Measurements from ENCODE around the gene GMCL2. TPM values are rescaled to one million over a fixed set of nuclear protein-coding genes. Genes with fewer than 3 reads are reported as not detected.

GMCL2 gene
- total RNA-seq, 1 experiment from 2014 or later, result not detected

DNA sequence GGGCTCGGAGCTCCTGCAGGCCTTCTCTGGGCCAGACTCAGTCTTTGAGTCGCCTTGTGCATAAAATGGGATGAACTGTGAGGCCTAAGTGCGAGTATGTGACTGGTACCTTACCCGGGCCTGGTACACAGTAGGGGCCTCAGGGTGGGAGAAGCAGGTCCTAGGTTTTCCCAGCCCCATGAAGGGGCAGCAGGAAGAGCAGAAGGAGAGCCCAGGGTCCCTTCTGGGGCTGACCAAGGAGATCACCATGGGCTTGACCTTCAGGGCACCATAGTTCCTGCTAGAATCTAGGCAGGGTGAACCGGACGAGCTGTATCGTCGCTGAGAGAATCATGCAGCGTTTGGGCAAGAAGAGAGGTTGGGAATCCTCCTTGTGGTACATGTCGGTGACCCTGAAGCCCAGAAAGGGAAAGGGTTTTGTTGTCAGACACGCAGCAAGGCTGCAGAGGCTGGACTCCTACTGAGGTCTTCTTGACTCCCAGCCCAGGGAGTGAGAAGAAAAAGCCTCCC lies 45.8 kb upstream of the GMCL2 start:
- ATAC-seq (no peak), DNase-seq (ENCODE audit: low read depth, low spot score) (no peak)
- H3K36me3 ChIP-seq (ENCODE audit: control insufficient read depth in 1 of 2, insufficient read depth in 2 of 2, low read length in 2 of 2), result peaks cover 3 to 28% of the 10 kb centered on the region in 2 experiments; a peak in 2 of 4 replicates
- peak overlapping the region; percentile 93 for H3K4me2 ChIP-seq (ENCODE audit: low read length)
- RAD21 ChIA-PET (ENCODE audit: low non-redundant PET in 1 of 2, low total read pairs in 2 of 2, uncharacterized antibody in 2 of 2, unreplicated experiment in 2 of 2), result no interaction called here
- peak overlapping the region; percentile 98 for H3K9ac ChIP-seq (ENCODE audit: low read length)
- H3K9me2 ChIP-seq (ENCODE audit: insufficient read depth), result no peaks in the 10 kb centered on the region
- peak overlapping the region; percentile 95 for H3K27ac ChIP-seq (ENCODE audit: low read depth, low read length)
- no peaks in the 10 kb centered on the region for H3K27me3 ChIP-seq (ENCODE audit: insufficient read depth, low read length)
- H3K9me3 ChIP-seq (ENCODE audit: control insufficient read depth in 1 of 2, insufficient read depth in 1 of 2, low read depth in 1 of 2, low read length in 2 of 2), result no peaks in the 10 kb centered on the region
- H4K20me1 ChIP-seq (ENCODE audit: insufficient read depth), result no peaks in the 10 kb centered on the region
- intact Hi-C loops (cut with micrococcal nuclease), result no loop called here
- POLR2A ChIA-PET, result no interaction called here
- peak overlapping the region; percentile 16 for H2AFZ ChIP-seq (ENCODE audit: low read depth, low read length, poor library complexity, severe bottlenecking)
- CTCF ChIA-PET, result no interaction called here
- TF ChIP-seq ZFX (IDR thresholded peaks at IDR 0.05) (0 out of 2 replicates have a peak, but pooled peaks have one; percentile 82), TCF7L2 (IDR thresholded peaks at IDR 0.05; ENCODE audit: borderline replicate concordance, extremely low read depth, insufficient read depth, insufficient read length) (no peak), JUND (IDR thresholded peaks at IDR 0.05) (no peak)
- peak overlapping the region; percentile 94 to 99 for H3K4me3 ChIP-seq (replicated peaks in 1 of 2; ENCODE audit: low read depth in 1 of 2, low read length in 2 of 2)
- BruUV-seq (replicated peaks), result TSS peak; percentile 69
- H3K79me2 ChIP-seq (ENCODE audit: insufficient read depth, low read length), result peaks cover 30% of the 10 kb centered on the region
- H3K4me1 ChIP-seq (ENCODE audit: control insufficient read depth in 1 of 2, insufficient read depth in 2 of 2, low read length in 2 of 2), result peaks cover 13 to 31% of the 10 kb centered on the region in 2 experiments

DNA sequence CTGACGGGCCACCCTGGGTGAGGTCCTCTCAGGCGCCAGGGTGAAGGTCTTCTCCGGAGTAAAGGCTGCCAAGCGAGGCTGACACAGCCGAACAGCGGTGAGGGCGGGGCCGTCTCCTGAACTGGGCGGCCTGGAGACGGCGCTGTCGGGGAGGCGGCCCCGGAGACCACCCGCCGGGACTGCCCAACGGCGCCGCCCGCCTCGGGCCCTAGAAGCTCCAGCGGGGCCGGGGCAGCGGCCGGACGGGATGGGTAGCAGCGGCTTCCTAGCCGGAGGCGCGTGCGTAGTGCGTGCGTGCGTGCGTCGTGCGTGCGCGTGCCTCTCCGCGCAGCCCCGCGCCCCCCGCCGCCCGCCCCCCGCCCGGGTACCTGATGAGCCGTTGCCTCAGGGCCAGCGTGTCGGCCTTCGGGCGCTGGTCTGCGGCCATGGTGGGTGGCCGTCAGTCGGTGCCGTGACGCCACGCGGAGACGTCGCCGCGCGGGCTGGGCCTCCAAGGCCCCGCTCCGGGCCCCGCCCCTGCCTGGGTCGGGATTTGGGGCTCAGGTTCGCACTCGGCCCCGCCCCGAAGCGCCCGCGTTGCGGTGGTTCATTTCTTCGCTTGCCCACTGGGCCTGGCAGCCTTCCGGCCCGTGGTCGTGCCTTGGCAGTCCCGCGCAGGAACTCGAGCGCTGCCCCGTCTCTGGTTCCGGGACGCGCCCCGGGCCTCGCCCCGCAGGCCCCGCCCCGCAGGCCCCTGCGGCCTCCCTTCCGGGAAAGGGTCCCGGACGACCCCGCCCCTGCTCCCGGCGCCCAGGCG lies 45.2 kb upstream of the GMCL2 start, which contains the start of gene PHYKPL:
TSS of gene PHYKPL (minus strand) at position 679 of the 796 bp plus-strand sequence. CDS start at position 427, 252 bp downstream.
- H2AFZ ChIP-seq (ENCODE audit: low read depth, low read length, poor library complexity, severe bottlenecking), result peak within 1 kb of the TSS; percentile 16
- H4K20me1 ChIP-seq (ENCODE audit: insufficient read depth), result no peaks in the 10 kb centered on the region
- peak within 1 kb of the TSS; percentile 95 for H3K27ac ChIP-seq (ENCODE audit: low read depth, low read length)
- peak within 1 kb of the TSS; percentile 93 for H3K4me2 ChIP-seq (ENCODE audit: low read length)
- H3K9ac ChIP-seq (ENCODE audit: low read length), result peak within 1 kb of the TSS; percentile 98
- H3K9me2 ChIP-seq (ENCODE audit: insufficient read depth), result no peaks in the 10 kb centered on the region
- RAD21 ChIA-PET (ENCODE audit: low non-redundant PET in 1 of 2, low total read pairs in 2 of 2, uncharacterized antibody in 2 of 2, unreplicated experiment in 2 of 2), result no interaction called here
- peaks cover 3 to 35% of the 10 kb centered on the region in 2 experiments; a peak in 2 of 4 replicates for H3K36me3 ChIP-seq (ENCODE audit: control insufficient read depth in 1 of 2, insufficient read depth in 2 of 2, low read length in 2 of 2)
- DNase-seq (ENCODE audit: low read depth, low spot score) (peak; percentile 44), ATAC-seq (peak; percentile 76)
- H3K9me3 ChIP-seq (ENCODE audit: control insufficient read depth in 1 of 2, insufficient read depth in 1 of 2, low read depth in 1 of 2, low read length in 2 of 2), result no peaks in the 10 kb centered on the region
- H3K4me3 ChIP-seq (replicated peaks in 1 of 2; ENCODE audit: low read depth in 1 of 2, low read length in 2 of 2), result peak within 1 kb of the TSS; percentile 94 to 99
- H3K27me3 ChIP-seq (ENCODE audit: insufficient read depth, low read length), result no peaks in the 10 kb centered on the region
- peaks cover 30% of the 10 kb centered on the region for H3K79me2 ChIP-seq (ENCODE audit: insufficient read depth, low read length)
- BruUV-seq (replicated peaks), result no TSS peak
- intact Hi-C loops (cut with micrococcal nuclease), result no loop called here
- POLR2A ChIA-PET, result no interaction called here
- CTCF ChIA-PET, result no interaction called here
- TF ChIP-seq RAD21 (IDR thresholded peaks at IDR 0.05; ENCODE audit: low read depth) (no peak), POLR2A (IDR thresholded peaks at IDR 0.05; ENCODE audit: borderline replicate concordance, extremely low read depth, insufficient read depth, insufficient read length) (peak; percentile 47), POLR2AphosphoS5 (IDR thresholded peaks at IDR 0.05; ENCODE audit: low read depth, low read length) (peak; percentile 84), YY1 (IDR thresholded peaks at IDR 0.05; ENCODE audit: extremely low read depth, insufficient replicate concordance, low read depth, low read length) (peak; percentile 20), CEBPB (IDR thresholded peaks at IDR 0.05; ENCODE audit: low read depth) (no peak), ZFX (IDR thresholded peaks at IDR 0.05) (peak; percentile 92)
- peaks cover 13 to 31% of the 10 kb centered on the region in 2 experiments for H3K4me1 ChIP-seq (ENCODE audit: control insufficient read depth in 1 of 2, insufficient read depth in 2 of 2, low read length in 2 of 2)
